PC-3 (cell line): Measurements from ENCODE around the gene ZNF516.

ENCODE experiments used
- EZH2 ChIP-seq: fragments of 300-600 bp; sonication (generic); IDR thresholded peaks from one replicate; pipeline ENCODE4 v1.6.1; 2017; ENCODE audit warnings: antibody characterized with exemption, mild to moderate bottlenecking, low read length; ENCODE audit not compliant: unreplicated experiment
- TF ChIP-seq, protein P1 (sequence below): fragments of 300-600 bp; sonication (generic); conservative IDR thresholded peaks from 2 replicates; pipeline ENCODE4 v1.5.1; 2017; ENCODE audit warnings: antibody characterized with exemption, low read depth, mild to moderate bottlenecking, low read length

GRCh38 chr18:76356666-76357065, 138.4 kb downstream of the ZNF516 start:
- TF ChIP-seq, protein P1, sequence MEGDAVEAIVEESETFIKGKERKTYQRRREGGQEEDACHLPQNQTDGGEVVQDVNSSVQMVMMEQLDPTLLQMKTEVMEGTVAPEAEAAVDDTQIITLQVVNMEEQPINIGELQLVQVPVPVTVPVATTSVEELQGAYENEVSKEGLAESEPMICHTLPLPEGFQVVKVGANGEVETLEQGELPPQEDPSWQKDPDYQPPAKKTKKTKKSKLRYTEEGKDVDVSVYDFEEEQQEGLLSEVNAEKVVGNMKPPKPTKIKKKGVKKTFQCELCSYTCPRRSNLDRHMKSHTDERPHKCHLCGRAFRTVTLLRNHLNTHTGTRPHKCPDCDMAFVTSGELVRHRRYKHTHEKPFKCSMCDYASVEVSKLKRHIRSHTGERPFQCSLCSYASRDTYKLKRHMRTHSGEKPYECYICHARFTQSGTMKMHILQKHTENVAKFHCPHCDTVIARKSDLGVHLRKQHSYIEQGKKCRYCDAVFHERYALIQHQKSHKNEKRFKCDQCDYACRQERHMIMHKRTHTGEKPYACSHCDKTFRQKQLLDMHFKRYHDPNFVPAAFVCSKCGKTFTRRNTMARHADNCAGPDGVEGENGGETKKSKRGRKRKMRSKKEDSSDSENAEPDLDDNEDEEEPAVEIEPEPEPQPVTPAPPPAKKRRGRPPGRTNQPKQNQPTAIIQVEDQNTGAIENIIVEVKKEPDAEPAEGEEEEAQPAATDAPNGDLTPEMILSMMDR, result no peak
- no peak for TF ChIP-seq EZH2
